H1 (cell line): ENCODE results near the gene SPECC1. TPM values are rescaled to one million over a fixed set of nuclear protein-coding genes. Genes with fewer than 3 reads are reported as not detected.

Source experiments
- CHD7 ChIP-seq: fragments of 300-600 bp; sonication (generic); IDR thresholded peaks from 2 replicates; pipeline ENCODE4 v1.7.1; 2012; ENCODE audit warnings: low read length, moderate library complexity, mild to moderate bottlenecking, inconsistent platforms; ENCODE audit not compliant: insufficient replicate concordance
- polyA plus RNA-seq, 7 experiments: library from polyadenylated mRNA; depleted of rRNA in 3 of 7; stranded (reverse) in 5 of 7; unstranded in 2 of 7; fragments of >200 nt in 5 of 7; fragments of 200-250 nt in 2 of 7; gene quantifications; 1 replicate in 5 of 7; 2 replicates in 1 of 7; 4 replicates in 1 of 7; pipeline versions ENCODE4 v1.2.1 to v1.2.3, GENCODE V29; 2011 to 2013; ENCODE audit warnings: missing spikeins in 2 of 7, mixed read lengths in 2 of 7
- total RNA-seq: library from RNA; stranded (reverse); fragmentation: NEBNext Ultra II Directional; extraction: Animal tissue kit (Norgen Biotek cat#: 25700); gene quantifications from 2 replicates; pipeline ENCODE4 v1.2.1, GENCODE V29; 2021

SPECC1 gene
- total and polyA plus RNA-seq, 2 of the 8 experiments (the other 6 are each of a cell fraction or from before 2014, with no cell fraction given): 35.8 to 87.9 TPM

- TF ChIP-seq CHD7: no peak
Observed at GRCh38 chr17:20151174-20151573, 142.0 kb downstream of the SPECC1 start (continued).
